NCI-H1092 treated with DMSO at 0.1 percent for 48 hours (cell line): ENCODE results near the gene SATB1.

Experiments used
- DNase-seq: peaks from one replicate; lab custom pipeline; 2025; lab: John Stamatoyannopoulos, UW

The SATB1 gene

DNA sequence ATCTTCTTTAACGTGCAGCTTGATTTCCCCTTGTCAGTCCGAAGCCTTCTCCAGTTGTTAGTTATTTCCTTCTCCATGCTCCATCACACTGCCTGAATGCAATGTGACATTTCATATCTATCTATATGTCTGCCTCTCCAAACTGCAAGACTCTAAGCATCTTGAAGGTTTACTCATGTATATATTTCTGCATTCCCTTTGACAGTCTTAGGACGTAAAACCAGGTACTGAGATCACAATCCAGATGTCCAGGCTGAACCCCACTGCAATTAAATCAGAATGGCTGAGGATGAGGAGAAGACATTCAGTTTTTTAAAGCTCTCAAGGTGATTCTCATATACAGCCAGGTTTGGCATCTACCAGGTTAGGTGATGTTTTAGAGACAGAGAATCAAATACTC lies 6.1 kb upstream of the SATB1 start:
- DNase-seq = no peak

DNA sequence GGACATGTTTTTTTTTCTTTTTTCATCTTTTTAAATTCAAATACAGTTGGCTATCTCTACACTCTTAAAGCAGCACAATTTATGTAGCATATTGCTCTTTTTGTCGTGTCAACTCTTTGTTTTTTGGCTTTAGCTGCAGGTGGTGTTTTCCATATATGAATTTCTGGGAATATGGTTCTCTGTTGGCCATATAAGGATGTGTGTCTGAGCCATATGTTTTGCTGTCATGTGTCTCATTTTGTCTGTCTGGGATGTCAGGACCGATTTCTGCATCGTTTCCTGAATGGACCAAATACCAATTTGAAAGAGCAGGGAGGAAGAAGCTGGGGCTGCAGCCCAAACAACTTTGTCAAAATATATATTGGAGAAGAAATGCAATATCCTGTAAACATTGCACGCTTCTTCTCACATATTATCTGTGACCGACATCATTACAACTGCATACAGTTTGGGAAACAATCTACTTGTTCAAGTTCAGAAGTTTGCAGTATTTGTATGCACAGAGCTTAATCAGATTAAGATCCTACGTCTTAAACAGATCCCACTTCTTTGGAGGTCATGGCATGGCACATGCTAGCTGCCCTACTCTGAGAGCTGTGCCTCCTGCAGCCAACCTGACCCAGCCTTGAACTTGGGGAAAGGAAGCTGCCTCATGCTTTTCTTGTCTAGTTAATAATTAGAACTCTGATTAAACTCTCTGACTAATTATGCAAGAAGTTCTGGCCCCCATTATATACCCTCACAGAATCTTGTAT lies 4.0 kb upstream of the SATB1 start:
- DNase-seq = no peak

DNA sequence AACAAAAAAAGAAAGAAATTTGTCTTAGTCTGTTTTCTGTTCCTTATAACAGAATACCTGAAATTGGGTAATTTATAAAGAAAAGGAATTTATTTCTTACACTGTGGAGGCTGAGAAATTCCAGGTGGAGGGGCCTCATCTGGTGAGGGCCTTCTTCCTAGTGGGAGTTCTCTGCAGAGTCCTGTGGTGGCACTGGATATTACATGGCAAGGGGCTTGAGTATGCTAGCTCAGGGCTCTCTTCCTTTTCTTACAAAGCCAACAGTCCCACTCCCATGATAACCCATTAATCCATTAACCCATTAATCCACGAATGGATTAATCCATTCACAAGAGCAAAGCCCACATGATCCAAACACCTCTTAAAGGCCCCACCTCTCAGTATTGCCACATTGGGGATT lies 2.9 kb upstream of the SATB1 start:
- DNase-seq = no peak

DNA sequence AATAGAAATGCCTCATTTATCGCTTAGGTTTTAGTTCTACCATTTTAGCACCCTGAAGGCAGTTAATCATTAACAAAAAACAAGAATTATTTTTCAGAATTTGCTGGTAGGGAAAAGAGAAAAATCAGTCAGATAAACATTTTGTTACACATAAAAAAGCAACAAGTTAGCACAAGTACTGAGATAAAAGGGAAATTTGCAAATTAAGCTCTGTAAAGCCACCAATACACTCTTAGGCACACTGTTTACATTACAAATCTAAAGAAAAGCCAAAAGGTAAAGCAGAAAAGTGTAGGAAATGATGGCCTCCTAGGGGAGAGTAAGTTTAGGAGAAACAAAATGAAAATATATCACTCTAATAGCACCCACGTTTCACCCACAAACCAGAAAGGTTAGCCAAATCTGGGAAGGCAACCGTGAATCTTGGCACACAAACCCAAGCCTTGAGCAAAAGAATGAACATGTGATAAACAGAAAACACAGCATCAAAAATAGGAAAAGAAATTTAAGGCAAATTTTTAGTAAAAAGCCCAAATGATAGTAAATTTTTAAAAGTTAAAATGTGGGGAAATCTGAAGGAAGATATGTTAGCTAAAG lies 1.6 kb upstream of the SATB1 start:
- no peak for DNase-seq

DNA sequence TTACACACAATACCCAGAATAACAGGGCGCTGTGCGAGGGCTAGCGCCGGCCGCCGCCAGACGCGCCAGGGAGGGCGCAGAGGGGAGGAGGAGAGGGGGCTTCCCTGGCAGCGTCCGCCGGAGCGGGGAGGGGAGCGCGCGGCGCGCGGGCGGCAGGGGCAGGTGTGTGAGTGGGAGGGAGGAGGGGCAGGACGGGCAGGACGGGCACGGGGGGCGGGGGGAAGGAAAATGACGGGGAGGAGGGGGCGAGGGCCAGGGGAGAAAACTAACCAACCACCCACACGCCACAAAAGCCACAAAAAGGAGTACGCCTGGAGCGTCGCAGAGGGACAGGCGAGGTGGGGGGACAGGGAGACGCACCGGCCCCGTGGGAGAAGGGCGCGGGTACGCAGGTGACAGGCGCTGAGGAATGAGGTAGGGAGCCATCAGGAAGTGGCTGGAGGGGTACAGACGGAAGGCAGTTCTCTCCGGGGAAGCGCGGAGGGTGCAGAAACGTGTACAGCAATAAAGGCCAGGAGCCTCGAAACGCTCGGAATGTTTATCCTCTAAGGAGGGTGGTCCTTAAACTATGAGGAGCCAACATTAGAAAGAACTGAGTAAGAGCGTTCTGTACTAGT lies 610 bp upstream of the SATB1 start:
- peak; percentile 74 for DNase-seq

DNA sequence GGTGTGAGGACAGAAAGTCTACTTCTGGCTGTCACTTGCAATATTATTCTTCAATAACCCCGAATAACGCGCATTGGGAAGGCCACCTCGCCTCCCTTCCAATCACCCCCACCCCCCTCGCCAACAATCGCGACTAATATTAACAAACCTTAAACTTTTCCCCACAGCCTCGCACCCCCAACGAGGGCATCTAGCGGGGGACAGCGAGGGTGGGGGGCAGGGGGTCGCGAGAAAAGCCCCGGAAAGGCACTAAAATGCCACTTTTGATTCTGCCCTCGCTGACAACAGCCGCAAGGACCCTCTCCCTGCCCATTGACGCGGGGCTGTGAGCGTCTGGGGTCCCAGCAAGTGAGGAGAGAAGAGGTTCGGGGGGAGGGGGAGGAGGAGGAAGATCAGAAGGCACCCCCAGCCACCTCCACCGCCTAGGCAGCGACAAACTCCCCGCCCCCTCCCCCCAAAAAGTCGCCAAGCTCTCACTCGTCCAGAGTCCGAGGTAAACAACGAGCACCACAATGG lies 868 bp downstream of the SATB1 start:
- DNase-seq = no peak

DNA sequence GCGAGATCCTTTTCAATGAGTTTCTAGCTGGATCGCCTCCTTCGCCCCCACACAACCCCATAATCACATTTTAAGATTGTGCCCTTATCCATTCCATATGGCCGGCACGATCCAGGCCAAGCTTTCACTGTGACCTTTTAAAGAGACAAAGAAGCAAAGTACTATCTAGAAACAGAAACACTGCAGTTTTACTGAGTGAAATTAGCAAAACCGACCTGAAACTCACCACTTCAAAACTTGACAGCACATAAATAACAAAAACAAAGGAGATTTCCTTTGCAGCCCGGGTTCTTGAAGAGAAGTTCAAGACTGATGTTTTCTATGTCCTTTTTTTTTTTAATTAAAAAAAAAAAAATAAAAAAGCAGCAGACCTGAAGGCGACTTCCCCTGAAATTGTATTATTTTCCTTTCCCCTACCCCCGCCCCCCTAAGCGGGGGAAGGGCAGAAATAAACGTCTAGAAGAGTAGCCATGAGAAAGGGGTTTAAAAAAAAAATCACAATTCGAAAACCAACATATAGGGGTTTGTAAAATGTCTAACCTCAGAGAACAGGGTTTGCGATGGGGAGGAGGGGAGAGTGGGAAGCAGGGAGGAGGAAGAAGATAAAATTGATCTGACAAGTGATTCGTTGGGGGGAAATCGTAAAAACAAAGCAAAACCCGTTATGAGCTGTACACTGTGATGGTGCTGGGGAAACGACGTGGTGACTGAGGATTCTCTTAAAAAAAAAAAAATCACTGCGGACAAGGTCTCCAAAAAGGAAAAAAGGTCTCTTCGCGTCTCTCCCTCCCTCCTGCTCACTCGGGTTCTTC lies 1.5 kb downstream of the SATB1 start:
- DNase-seq = peak; percentile 26

DNA sequence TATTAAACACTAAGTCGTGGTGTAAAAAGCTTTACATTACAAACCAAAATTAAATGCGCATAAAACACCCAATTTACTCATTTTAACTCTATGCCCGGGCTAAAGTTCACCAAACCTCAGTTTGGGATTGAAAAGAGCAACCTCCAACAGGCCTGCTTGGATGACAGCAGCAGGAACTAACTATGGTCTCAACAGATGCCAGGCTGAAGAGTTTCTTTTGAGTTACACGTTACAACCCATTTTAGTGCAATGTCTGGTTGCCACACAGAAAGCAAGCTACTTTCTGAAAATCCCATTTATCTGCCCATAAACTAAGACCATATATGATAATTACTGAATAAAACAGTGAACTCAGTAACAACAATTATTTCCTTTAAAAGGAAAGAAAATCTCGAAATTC lies 2.2 kb downstream of the SATB1 start:
- DNase-seq = no peak

DNA sequence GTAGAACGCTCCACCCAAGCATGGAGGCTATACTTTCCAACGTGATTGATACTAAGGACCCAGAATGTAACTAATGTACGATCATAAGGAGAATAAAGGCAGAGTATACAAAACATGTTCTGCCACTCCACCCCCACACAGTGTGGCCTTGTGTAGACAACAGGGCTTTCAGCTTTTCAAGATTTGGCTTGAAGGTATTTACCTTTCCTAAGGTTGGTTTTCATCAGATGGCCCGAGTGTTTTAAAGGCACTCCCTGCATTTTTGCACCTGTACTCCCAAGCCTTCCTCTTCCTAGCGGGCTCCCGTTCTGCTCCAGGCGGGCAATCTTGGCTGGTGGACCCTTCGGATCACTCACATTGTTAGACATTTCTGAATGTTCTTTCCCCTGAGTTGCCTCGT lies 4.6 kb downstream of the SATB1 start:
- DNase-seq = no peak

DNA sequence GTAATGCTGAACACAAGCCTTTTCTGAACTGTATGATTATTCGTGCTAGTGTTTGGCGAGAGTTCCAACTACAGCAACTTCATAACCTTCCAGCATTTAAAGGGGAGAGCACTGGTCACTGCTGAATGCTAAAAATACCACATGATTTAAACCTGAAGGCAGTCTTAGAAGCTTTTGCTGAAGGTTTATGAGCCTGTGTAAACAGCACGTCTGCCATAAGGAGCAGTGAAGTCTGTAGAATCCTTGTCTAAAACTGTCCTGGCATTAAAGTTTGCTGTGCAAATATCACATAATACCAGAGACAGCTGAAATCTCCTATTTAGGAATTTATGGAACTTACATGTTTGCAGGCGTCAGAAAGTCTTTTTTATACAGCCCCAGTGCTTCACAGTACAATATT lies 5.9 kb downstream of the SATB1 start:
- DNase-seq = no peak

DNA sequence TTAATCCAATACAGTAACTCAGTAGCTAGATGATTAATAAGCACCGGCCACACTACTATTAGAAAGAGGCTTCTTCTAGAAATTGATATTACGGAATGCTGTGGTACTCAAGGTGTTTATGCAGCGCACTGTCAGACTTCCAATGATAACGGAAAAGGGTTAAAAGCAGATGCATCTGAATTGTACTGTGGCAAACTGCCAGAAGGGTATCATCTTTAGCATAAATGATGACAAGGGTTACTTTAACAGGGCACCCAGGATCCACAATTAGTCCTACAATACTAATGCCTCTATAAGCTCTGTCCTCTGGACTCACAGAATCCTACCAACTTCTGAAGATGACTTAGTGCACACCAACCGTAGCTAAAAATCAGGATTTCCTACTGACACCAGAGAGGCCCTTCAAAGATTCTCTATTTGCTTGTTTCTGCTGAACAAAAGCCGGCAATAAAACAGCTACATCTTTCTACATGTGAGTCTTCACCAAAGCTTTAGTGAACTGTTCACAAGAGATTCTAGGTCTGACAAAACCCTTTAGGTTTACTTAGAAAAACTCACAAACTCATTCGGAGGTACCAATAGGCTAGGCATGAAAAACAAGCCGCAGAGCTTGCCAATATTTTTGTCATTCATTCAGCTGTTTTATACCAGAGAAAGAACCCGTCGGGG lies 7.1 kb downstream of the SATB1 start:
- no peak for DNase-seq

DNA sequence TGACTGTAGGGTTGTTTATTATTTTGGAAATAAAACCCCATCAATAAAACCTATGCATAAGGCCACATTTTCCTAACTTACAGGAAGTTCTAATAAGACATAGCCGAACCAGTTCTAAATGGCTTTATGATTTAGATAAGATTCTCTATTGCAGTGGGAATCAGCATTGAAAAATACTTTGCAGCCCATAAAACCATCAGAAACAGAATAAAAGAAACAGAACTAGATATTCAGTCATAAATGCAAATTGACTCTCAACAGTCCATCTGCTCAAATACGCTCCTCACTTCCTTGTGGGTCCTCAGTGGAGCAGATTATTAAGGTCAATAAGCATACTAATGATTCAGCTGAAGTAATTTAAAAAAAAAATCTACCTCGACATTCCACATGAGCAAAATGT lies 8.8 kb downstream of the SATB1 start:
- DNase-seq = no peak

DNA sequence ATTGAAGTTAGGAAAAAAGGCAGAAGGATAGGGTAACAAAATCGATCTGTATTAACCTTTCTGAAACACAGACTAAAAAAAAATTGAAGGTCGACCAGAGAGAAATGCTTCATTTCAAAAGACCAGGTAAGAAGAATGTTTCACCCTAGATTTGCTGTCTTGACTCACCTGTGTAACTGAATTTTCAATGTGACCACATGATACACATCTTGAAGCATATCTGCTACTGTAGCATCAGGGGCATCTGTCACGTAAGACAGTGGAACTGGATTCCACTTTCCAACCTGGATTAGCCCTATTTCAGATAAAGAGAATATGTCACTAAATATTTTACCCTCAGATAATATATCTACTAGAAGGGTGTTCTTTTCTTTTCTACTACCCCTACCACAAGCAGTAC lies 9.3 kb downstream of the SATB1 start:
- no peak for DNase-seq

DNA sequence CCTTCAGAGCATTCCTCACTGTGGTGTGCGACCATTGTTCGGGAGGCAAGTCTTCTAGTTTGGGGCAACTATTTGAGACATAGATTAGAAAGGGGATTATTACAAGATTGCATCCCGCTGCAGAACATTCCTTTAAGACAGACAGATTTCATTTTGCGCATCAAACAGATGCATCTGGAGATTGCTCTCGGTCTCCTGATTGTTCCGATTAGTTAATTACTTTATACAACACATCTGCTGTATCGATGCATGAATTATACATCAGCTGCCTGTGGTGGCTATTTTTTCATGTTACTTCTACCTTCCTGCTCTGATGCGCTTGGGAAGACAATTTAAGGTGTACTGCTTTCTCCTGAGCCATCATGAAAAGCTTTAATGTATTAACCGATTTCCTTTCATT lies 10.0 kb downstream of the SATB1 start:
- no peak for DNase-seq

DNA sequence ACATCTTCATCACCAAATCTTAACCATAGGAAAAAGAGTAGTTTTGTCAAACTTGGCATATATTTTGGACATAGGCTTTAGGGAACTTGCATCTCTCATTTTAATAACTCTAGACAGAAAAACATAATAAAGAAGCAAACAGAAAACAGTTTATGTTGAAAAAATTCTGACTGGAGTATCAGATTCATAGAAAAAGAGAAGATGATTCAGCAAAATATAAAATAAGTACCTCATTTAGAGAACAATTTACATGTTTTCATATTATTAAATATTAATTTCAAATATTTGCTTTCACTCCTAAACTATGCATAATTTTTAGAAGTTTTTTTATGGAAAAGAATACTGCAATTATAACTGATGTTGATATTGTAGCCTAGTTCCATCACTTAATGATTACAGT lies 12.5 kb downstream of the SATB1 start:
- no peak for DNase-seq

DNA sequence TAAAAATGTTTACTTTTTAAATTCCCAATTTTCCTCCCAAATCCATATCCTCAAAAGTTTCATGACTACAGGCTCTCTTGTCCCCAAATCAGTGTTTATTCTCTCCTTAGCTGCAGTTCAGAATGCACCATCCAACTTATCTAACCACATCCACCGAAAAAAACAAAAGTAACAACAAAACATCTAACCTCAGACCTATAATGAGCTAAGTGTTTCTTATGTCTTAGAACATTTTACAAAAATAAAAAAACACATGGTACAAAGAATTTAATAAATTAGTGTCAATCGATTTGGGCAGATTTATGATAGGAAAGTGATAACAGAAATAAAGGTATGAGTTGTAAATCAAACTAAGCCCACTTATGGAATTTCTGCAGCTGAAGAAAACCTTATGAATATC lies 13.6 kb downstream of the SATB1 start:
- DNase-seq = no peak

DNA sequence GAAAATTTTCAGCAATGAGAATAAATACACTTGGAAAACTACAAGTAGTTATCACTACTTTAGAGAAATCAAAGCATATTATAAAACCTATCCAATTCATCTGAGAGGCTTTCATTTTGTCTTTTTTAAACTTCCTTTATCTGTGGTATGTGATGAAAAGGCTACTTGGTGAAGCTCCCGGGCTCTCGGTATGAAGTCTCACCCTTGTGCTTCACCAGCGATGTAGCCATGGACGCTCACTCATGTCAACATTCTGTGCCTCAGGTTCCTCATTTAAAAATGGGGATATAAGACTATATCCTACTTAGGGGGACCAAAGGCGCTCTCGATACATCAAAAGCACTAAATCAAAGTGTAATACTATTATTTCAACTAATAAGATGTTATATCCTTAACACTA lies 14.9 kb downstream of the SATB1 start:
- no peak for DNase-seq

DNA sequence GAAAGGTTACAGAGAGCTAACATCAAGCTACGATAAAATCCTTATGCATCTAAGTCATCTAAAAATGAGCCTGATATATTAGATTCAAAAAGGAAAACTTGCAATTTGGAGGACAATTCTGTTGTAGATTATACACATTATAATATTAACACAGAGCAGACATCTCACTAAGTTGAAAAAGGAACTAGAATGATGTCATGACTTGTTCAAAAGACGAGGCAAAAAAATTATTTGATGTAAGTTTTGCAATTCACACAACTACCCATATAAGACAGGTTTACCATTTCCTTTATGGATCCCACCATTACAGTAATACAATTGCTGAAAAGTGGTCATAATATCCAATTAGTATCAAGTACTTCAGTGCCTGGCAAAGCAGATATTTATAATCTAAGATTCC lies 15.9 kb downstream of the SATB1 start:
- no peak for DNase-seq

DNA sequence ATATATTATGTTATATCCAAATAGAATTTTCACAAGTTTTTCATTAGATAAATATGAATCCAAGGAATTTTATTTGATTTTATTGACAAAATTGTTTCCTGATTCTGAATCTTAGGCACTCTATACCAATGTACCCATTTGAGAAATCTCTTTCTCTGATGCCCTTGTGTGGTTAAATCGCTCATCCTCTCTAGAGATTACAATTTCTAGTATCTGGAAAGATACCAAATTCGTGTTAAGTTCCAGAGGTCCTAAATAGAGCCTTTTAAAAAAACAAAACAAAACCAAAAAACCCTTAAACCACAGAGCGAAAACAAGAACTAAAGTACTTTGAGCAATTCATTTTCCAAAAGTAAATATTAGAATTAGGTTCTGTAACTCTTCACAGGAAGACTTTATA lies 20.0 kb downstream of the SATB1 start:
- no peak for DNase-seq

DNA sequence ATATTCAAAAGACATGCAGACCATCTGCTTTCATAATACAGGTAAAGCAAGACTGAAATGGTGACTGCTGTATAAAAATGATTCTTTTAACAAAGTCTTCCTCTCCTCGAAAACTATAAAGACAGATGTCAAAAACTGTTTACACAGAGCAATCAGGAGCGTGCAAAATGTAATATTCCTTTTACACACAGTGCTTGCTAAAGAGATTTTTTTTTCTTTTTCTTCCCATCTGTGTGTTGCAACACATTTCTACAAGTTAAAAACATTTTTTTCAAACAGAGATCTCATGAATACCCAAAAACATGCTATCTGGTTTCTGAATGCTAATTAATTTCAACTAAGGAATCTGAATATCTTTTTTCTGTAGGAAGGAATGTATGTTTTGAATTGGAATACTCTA lies 22.1 kb downstream of the SATB1 start:
- DNase-seq = no peak

DNA sequence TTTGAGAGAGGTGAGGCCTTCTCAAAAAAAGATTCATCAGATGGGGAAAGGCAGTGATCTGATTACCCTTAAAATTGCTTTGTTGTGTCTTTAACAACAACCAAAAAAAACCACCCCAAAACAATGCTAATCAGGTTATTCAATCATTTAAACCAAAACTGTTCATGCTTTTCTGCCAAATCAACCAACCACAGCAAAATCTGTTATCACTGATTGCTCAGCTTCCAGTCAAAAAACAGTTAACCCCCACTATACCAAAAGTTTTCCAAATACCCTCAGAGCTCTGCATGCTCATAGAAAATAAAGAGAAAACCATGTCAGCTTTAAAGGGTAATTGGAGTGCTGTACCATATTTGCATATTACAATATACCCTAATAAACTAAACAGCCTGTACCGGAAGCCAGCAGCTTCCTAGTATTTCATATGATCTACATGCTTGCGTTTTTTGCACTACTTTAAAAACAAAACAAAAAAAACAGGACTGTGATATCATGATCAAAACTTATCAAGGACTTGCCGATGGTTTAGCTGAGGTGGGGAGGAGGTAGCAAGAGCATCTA lies 22.8 kb downstream of the SATB1 start:
- no peak for DNase-seq
